Gastroesophageal sphincter (tissue), 4 donors: Measurements from ENCODE around the gene MYO15B. TPM values are rescaled to one million over a fixed set of nuclear protein-coding genes. Genes with fewer than 3 reads are reported as not detected.
A peak's percentile ranks its signal among the peaks of the same experiment; 100 is the strongest.

Experiments
- ATAC-seq: fragments of 150-250 bp; one replicate; pipeline ENCODE4 v1.9.1; 2016; ENCODE audit warnings: mild to moderate bottlenecking, moderate library complexity
- H3K27ac ChIP-seq, 4 donors: fragments of 200-600 bp; sonication (generic) in 3 of 4; 1 replicate in 3 of 4; 2 replicates in 1 of 4; pipeline ENCODE4 v1.5.1; 2016 to 2019
- H3K27me3 ChIP-seq: fragments of 200-600 bp; sonication (generic); one replicate; pipeline ENCODE4 v1.5.1; 2019
- H3K36me3 ChIP-seq, 2 donors: fragments of 200-600 bp; sonication (generic); one replicate each; pipeline ENCODE4 v1.5.1; 2019; ENCODE audit warnings: control low read depth in 1 of 2
- H3K4me1 ChIP-seq, 3 donors: fragments of 200-600 bp; sonication (generic); 1 replicate in 2 of 3; 2 replicates in 1 of 3; pipeline ENCODE4 v1.5.1; 2016 to 2019; ENCODE audit warnings: control low read depth in 2 of 3
- H3K4me3 ChIP-seq, 2 donors: fragments of 200-600 bp; sonication (generic); one replicate each; pipeline ENCODE4 v1.5.1; 2019; ENCODE audit warnings: mild to moderate bottlenecking in 1 of 2, moderate library complexity in 1 of 2
- H3K9me3 ChIP-seq, 3 donors: fragments of 200-600 bp; sonication (generic); one replicate each; pipeline ENCODE4 v1.5.1; 2017 to 2019; ENCODE audit warnings: control low read depth in 2 of 3
- CTCF ChIP-seq, 4 experiments: fragments of 200-600 bp in 2 of 4; fragments of 450-650 bp in 2 of 4; sonication (generic) in 1 of 4; IDR thresholded peaks; one replicate each; pipeline ENCODE4 v1.5.1; 2017 to 2019; ENCODE audit warnings: antibody characterized with exemption in 4 of 4, mild to moderate bottlenecking in 2 of 4, moderate library complexity in 2 of 4
- EP300 ChIP-seq: sonication (generic); formaldehyde crosslinking; IDR thresholded peaks from one replicate; pipeline ENCODE4 v1.6.1; 2017; ENCODE audit warnings: antibody characterized with exemption, mild to moderate bottlenecking
- POLR2A ChIP-seq, 2 donors: fragments of 450-650 bp; IDR thresholded peaks; one replicate each; pipeline ENCODE4 v1.6.1; 2017; ENCODE audit warnings: antibody characterized with exemption in 2 of 2, mild to moderate bottlenecking in 2 of 2, moderate library complexity in 1 of 2
- POLR2AphosphoS5 ChIP-seq: sonication (generic); formaldehyde crosslinking; IDR thresholded peaks from one replicate; pipeline ENCODE4 v1.6.1; 2017; ENCODE audit warnings: antibody characterized with exemption
- WGBS, 2 donors: methylation state at CpG; one replicate each; pipeline ENCODE4 v1.1.5; 2018; ENCODE audit warnings: low coverage in 1 of 2; 5-methylcytosine and 5-hydroxymethylcytosine counted together
- total RNA-seq, 4 donors: library from RNA; depleted of rRNA; stranded (reverse); fragments of >200 nt; gene quantifications; one replicate each; pipeline ENCODE4 v1.1.0, GENCODE V29; 2016

MYO15B gene
- total RNA-seq, 4 donors from 2014 or later = 10.7 to 76.1 (median 50.8) TPM

GRCh38 chr17:75568412-75569255, 19.0 kb upstream of the MYO15B start:
- Histone ChIP-seq H3K27ac (no peak overlapping the region), H3K9me3 (no peaks in the 10 kb centered on the region), H3K36me3 (peaks cover 0 to 17% of the 10 kb centered on the region in 2 donors), H3K4me3 (no peak overlapping the region), H3K27me3 (no peaks in the 10 kb centered on the region), H3K4me1 (no peaks in the 10 kb centered on the region)
- 100% methylated on average over 3 to 6 of the region's 31 CpGs for WGBS, 2 donors
- ATAC-seq = no peak
- TF ChIP-seq EP300 (no peak), POLR2A (IDR thresholded peaks at IDR 0.05) (no peak), POLR2AphosphoS5 (no peak), CTCF (IDR thresholded peaks at IDR 0.05) (no peak)

GRCh38 chr17:75570034-75570676, 17.4 kb upstream of the MYO15B start:
- H3K9me3 ChIP-seq = no peaks in the 10 kb centered on the region
- no peak overlapping the region for H3K4me3 ChIP-seq
- TF ChIP-seq POLR2A (IDR thresholded peaks at IDR 0.05) = no peak
- H3K27me3 ChIP-seq = no peaks in the 10 kb centered on the region
- H3K36me3 ChIP-seq = peaks cover 0 to 2% of the 10 kb centered on the region in 2 donors
- H3K27ac ChIP-seq = peak overlapping the region in 1 of 4 donors; percentile 45
- 100% methylated on average over 1 of the region's 35 CpGs; no CpG with 5 or more reads in 1 of the 2 donors for WGBS, 2 donors
- ATAC-seq = no peak
- no peaks in the 10 kb centered on the region for H3K4me1 ChIP-seq

- H3K36me3 ChIP-seq = no peaks in the 10 kb centered on the region
- no peaks in the 10 kb centered on the region for H3K9me3 ChIP-seq
- H3K27me3 ChIP-seq = no peaks in the 10 kb centered on the region
- no peaks in the 10 kb centered on the region for H3K4me1 ChIP-seq
- no peak for ATAC-seq
- TF ChIP-seq EP300 = no peak
- TF ChIP-seq POLR2AphosphoS5 = no peak
- TF ChIP-seq POLR2A (IDR thresholded peaks at IDR 0.05) = no peak
- no peak for TF ChIP-seq CTCF (IDR thresholded peaks at IDR 0.05)
- no peak overlapping the region for H3K4me3 ChIP-seq
- no CpG with 5 or more reads among the region's 11 CpGs for WGBS, 2 donors
- H3K27ac ChIP-seq = peak overlapping the region in 1 of 4 donors; percentile 45
These were observed 16.8 kb upstream of the MYO15B start for GRCh38 chr17:75570772-75571171.

GRCh38 chr17:75571197-75571884, 16.3 kb upstream of the MYO15B start:
- H3K36me3 ChIP-seq = no peaks in the 10 kb centered on the region
- H3K4me1 ChIP-seq = no peaks in the 10 kb centered on the region
- TF ChIP-seq POLR2AphosphoS5 (no peak), CTCF (IDR thresholded peaks at IDR 0.05) (no peak), EP300 (no peak)
- peak; percentile 59 for ATAC-seq
- WGBS, 2 donors = no CpG with 5 or more reads among the region's 15 CpGs
- H3K9me3 ChIP-seq = no peaks in the 10 kb centered on the region
- H3K27me3 ChIP-seq = no peaks in the 10 kb centered on the region
- peak overlapping the region in 2 of 4 donors; percentile 35 to 45 for H3K27ac ChIP-seq
- H3K4me3 ChIP-seq = no peak overlapping the region

GRCh38 chr17:75571885-75572215, 15.8 kb upstream of the MYO15B start:
- Histone ChIP-seq H3K9me3 (no peaks in the 10 kb centered on the region), H3K4me3 (no peak overlapping the region), H3K27ac (peak overlapping the region in 1 of 4 donors; percentile 16), H3K4me1 (no peaks in the 10 kb centered on the region), H3K27me3 (no peaks in the 10 kb centered on the region), H3K36me3 (no peaks in the 10 kb centered on the region)
- TF ChIP-seq EP300 (no peak), CTCF (IDR thresholded peaks at IDR 0.05) (no peak), POLR2A (IDR thresholded peaks at IDR 0.05) (no peak), POLR2AphosphoS5 (no peak)
- no peak for ATAC-seq
- 100% methylated on average over 2 of the region's 16 CpGs; no CpG with 5 or more reads in 1 of the 2 donors for WGBS, 2 donors
